Measurements from ENCODE around the gene PPP6R1. TPM values are rescaled to one million over a fixed set of nuclear protein-coding genes. Genes with fewer than 3 reads are reported as not detected.
A peak's percentile ranks its signal among the peaks of the same experiment; 100 is the strongest.

The PPP6R1 gene
- total RNA-seq, 4 donors from 2014 or later = 5.6 to 70.4 (median 16.3) TPM

DNA sequence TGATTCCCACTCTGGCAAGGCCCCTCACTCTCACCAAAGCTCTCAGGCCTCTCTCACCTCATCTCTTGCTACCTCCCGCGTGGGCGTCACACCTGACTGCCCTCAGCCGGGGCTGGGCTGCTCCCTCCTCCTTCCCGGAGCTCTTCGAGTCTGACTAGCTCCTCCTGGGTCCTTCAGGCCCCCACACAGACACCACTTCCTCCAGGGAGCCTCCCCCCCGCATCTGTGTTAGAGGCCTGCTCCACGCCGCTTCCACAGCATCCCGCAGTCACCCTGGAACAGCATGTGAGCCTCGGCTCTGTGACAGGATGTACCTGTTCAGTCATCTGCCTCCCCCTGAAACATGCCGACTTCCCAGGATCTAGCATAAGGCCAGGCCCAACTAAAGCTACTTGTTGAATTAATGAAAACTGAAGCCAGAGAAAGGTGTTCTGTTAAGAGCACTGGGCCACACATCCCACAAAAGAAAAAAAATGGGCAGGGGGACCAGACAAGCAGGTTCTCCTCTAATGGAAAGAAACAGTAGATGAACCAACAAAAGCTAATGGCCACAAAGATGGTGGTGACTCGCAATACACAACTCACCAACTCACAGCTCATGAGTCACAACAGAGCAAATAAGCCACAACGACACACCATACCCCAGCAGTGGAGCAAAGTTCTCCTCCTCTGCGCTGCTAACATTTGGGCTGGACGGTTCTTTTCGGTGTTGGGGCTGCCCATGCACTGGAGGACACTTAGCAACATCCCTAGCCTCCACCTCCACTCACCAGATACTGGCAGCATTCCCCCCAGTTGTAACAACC lies 3.0 kb downstream of the PPP6R1 start:
- peaks cover 5 to 10% of the 10 kb centered on the region in 2 donors for H3K4me1 ChIP-seq
- no peaks in the 10 kb centered on the region for H3K9me3 ChIP-seq
- no peak for TF ChIP-seq CTCF (IDR thresholded peaks at IDR 0.05)
- no peak for TF ChIP-seq POLR2A (IDR thresholded peaks at IDR 0.05)
- H3K27ac ChIP-seq = no peak overlapping the region
- no peak overlapping the region for H3K4me3 ChIP-seq
- no peaks in the 10 kb centered on the region for H3K36me3 ChIP-seq
- no peaks in the 10 kb centered on the region for H3K27me3 ChIP-seq
- no peak for DNase-seq
- intact Hi-C loops (cut with DNase I; ENCODE audit: low total_unique reads) = no loop called here

DNA sequence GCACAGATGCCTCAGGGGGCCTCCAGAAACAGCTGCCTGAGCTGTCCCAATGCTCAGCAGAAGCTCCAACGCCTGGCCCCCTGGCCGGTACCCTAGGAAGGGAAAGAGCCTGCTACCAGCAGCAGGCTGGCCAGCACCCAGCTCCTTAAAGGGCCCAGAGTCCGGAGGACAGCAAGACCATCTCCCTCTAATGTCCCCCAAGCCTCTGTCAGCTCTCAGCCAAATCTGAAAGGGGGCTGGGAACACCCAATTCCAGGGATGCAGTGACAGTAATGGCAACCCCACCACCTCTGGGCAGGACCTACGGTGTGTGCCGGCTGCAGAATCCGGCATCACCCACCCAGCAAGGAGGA lies 4.2 kb downstream of the PPP6R1 start:
- intact Hi-C loops (cut with DNase I; ENCODE audit: low total_unique reads) = no loop called here
- Histone ChIP-seq H3K27me3 (no peaks in the 10 kb centered on the region), H3K4me3 (no peak overlapping the region), H3K36me3 (no peaks in the 10 kb centered on the region), H3K27ac (peak overlapping the region in 1 of 2 donors; percentile 9), H3K9me3 (no peaks in the 10 kb centered on the region), H3K4me1 (peaks cover under 1 to 6% of the 10 kb centered on the region in 2 donors)
- no peak for DNase-seq
- no peak for TF ChIP-seq CTCF (IDR thresholded peaks at IDR 0.05)
- no peak for TF ChIP-seq POLR2A (IDR thresholded peaks at IDR 0.05)

GRCh38 chr19:55253842-55254624 lies 4.8 kb downstream of the PPP6R1 start:
- DNase-seq = no peak
- H3K4me1 ChIP-seq = peaks cover 0 to 5% of the 10 kb centered on the region in 2 donors
- no peaks in the 10 kb centered on the region for H3K27me3 ChIP-seq
- no peaks in the 10 kb centered on the region for H3K9me3 ChIP-seq
- peak overlapping the region in 1 of 2 donors; percentile 9 for H3K27ac ChIP-seq
- intact Hi-C loops (cut with DNase I; ENCODE audit: low total_unique reads) = no loop called here
- no peak overlapping the region for H3K4me3 ChIP-seq
- TF ChIP-seq CTCF (IDR thresholded peaks at IDR 0.05) (no peak), POLR2A (IDR thresholded peaks at IDR 0.05) (no peak)
- no peaks in the 10 kb centered on the region for H3K36me3 ChIP-seq

DNA sequence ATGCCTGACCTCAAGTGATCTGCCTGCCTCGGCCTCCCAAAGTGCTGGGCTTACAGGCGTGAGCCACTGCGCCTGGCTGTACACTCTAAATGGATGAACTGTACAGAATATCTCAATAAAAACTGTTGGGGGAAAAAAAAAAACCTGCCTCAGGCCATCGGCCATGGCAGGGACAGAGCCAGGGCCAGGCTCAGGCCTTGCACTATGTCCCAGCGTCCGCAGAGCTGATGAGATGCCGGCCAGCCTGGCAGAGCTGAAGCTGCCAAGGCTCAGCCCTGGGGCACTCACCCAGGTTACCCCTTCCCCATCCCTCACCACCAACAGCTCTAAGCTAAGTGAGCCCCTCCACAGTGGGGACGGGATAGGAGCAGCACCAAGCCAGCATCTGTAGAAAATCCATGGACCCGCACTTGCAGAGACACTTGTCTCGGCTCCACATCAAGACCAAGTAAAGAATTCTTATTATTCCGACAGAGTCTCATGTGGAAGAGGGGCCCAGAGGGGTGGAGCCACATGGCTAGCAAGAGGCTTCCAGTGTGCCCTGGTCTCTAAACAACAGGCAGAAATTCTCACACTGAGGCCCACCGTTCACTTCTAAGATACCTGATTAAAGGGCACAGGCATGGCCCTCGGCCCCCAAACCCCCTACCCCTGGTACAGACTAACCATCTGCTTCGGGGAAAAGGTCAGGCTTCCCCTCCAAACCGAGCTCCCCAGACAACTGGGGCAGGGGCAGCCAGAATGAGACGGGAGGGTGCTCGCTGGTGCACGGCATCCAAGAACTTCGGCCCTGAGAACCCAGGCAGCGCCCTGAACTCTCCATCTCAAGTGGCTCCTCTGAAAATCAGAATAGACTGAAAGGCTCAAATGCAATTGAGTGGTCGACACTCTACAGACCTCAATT lies 5.8 kb downstream of the PPP6R1 start:
- intact Hi-C loops (cut with DNase I; ENCODE audit: low total_unique reads) = no loop called here
- H3K4me1 ChIP-seq = peaks cover 0 to 5% of the 10 kb centered on the region in 2 donors

More for the DNA sequence above, 5.8 kb downstream of the PPP6R1 start:
- no peak for DNase-seq
- Histone ChIP-seq H3K36me3 (no peaks in the 10 kb centered on the region), H3K27me3 (no peaks in the 10 kb centered on the region), H3K4me3 (no peak overlapping the region), H3K9me3 (no peaks in the 10 kb centered on the region), H3K27ac (no peak overlapping the region)
- TF ChIP-seq CTCF (IDR thresholded peaks at IDR 0.05) (no peak), POLR2A (IDR thresholded peaks at IDR 0.05) (no peak)

All from uterus (tissue), 4 donors.